Umbilical cord (tissue), 2 donors: ENCODE results near the gene KLRC4. TPM values are rescaled to one million over a fixed set of nuclear protein-coding genes. Genes with fewer than 3 reads are reported as not detected.
"Not testable (repeated sequence)": the region's sequence is repeated elsewhere in the genome, so short reads cannot be mapped to it uniquely, and the experiment has no call there.

ENCODE experiments used
- DNase-seq: peaks from one replicate; pipeline ENCODE4 v3.0.0-alpha.2; 2015; ENCODE audit warnings: low spot score
- total RNA-seq: library from RNA; depleted of rRNA; stranded (reverse); fragments of >200 nt; gene quantifications from one replicate; pipeline ENCODE4 v1.2.3, GENCODE V29; 2014; ENCODE audit warnings: low replicate concordance; ENCODE audit not compliant: insufficient read depth

KLRC4 gene
- total RNA-seq, 1 donor from 2014 or later, result 12.8 TPM

DNA sequence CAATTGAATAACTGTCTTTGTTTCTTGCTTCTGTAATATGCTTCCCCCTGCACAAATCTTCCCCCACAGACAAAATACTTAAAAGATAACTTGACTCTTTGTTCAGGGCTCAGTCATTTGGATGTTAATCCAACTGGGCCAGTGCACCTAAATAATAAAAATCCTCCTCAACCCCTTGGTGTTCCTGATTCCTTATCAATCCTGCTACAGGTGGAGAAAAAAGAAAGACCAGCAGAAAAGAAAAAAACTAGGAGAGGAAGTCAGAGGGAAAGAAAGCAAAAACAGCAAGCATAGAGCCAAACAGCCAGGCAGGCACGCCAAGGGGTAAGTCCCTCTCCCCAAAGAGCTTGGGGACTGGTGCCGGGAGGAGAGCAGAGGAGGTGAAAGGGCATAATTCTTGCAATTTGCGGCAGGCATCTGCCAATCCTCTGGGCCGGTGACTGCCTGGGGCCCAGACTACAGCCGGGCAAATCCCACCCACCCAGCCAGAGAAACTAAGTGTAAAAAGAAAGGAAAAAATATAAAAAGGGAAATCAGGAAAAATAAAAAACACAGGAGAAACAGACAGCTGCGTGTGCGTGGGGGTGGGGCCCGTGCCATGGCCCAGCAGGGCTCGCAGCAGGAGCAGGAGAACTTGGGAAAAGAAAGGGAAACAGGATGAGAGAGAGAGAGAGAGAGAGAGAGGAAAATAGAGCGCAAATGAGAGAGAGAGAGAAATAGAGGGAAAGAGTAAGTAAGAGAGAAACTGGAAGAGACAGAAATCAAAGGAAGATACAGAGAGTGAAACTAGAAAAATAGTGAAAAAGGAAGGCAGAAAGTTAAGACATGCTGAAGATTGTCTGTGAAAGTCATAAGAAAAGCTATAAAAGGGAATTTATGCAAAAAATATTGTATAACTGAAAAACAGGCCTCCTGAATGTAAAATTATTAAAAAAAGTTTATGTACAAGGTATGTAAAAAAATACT lies 41.1 kb downstream of the KLRC4 start:
- no peak for DNase-seq

DNA sequence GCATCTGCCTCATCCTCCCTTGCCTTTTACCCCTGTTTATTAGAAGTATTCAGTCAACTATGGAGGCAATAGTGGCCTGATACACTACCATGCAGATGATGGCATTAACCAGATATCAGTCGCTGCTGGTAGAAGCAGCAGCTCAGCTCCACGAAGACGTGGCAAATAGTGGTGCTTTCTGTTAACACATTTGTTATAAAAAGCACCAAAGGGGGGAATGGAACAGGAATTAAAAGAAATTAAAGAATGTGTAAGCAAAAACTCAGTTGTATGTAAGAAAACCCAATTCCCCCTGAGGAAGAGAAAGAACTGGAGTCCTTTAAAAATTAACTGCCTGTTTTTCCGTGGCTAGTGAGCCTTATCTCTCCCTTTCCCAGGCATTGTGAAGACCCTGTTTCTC lies 41.8 kb downstream of the KLRC4 start:
- DNase-seq, result not testable (repeated sequence)

DNA sequence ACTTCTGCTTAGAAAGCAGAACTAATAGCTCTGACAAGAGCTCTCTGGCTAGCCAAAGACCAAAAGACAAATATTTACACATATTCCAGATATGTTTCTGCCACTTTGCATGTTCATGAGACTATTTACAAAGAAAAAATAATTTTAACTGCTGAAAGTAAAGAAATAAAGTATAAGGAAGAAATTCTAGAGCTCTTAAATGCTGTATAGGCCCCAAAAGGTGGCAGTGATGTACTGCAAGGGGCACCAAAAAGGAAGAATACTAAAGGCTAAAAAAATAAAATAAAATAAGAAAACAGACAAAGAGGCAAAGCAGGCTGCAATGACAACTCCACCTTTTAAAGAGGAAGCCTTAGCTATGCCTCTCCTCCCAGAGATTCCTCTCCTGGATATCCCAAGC lies 42.7 kb downstream of the KLRC4 start:
- peak; percentile 52 for DNase-seq

DNA sequence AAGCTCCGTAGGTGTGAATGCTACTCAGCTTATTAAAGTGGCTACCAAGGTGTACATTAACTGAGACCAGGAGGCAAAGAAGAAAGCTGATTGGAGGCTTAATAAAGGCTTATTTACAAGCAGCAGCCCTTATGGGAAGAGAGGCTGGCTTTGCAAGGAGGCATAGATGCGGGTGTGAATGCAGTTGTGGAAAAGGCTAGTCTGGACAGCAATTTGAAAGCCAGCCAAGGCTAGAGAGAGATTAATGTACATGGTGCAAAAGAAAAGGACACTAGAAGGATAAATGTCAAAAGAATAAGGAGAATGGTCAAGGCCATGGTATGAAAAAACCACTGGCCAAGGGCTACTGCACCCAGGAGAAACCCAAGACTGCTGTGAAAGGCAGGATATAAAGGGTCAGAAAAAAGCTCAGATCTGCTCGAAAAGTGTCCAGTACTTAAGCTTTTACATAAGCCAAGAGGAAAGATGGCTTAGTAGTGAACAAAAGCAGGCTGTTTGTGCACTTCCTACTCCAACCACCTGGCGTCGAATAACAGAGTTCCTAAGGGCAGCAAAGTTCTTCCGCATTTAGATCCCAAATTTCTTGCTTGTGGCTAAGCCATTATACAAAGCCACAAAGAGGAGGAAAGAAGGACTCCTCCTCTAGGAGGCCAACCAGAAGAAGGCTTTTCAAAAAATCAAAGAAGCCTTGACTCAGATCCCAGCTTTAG lies 43.7 kb downstream of the KLRC4 start:
- DNase-seq, result peak; percentile 29

DNA sequence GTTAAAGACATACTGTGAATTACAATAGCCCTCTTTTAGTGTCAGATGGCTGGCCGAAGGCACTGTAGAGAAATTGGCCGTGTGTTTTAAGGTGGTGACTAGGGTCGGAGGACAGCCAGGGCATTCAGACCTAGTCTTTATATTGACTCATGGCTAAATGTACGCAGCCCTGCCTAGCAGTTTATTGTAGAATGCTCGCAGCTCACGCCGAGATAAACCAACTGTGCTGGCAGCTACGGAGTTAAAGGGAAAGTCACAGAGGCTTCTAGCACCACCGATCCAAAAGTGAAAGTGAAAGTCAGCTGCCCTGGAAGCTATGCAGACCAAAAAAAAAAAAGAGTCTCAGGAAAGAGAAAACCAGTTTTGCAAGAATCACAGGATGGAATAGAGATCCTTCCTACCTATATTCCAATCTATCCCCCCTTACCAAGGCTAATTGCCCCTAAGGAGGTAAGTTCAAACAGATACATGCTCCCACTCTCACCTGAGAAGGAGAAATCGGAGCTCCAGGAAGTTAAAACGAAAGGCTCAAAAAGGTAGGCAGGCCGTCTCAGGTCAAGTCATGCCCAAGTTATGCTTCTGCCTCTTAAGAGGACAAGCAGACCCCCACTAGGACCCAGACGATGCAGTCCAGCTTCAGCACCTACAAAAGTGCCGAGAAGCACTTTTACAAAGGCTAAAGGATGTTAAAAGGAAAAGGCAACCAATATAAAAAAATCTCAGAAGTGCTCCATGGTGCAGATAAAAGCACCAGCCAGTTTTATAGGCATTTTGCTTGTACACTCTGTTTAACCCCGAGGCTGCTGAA lies 44.5 kb downstream of the KLRC4 start:
- peak; percentile 95 for DNase-seq

DNA sequence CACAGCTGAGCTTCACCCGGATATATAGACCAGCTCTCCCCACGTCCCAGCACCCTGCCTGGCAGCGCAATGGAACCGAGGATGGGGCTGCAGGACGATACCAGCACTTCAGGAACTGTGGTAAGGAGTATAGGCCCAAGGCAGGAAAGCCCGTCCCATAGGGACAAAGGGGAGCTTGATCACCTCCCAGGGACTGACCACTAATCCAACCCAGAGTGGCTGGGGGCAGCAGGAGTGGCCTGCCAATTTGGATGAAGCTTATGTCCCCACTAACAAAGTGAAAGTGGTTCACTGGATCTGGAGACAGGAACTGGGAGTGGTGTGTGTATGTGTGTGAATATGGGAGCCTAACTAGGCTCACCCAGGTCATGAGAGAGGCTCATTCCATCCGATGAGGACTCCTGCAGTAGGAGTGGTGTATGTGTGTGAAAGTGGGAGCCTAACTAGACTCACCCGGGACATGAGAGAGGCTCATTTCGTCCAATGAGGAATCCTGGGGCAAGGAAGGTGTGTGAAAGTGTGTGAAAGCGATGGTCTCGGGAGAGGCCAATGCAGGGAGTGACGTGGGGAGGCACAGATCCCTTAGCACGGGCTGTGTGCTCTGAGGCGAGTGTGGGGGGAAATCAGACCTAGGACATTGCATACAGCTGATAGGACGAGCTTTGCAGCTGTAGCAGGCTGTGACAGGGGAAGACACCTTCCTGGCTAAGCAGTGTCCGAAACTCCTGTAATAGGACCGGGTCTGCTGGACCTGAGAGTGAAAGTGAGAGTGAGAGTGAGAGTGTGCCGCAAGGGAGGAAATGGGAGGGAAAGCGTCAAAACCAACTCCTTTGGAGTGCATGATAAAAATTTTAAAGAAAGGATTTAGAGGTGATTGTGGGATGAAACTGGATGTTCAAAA lies 45.4 kb downstream of the KLRC4 start:
- peak; percentile 80 for DNase-seq

DNA sequence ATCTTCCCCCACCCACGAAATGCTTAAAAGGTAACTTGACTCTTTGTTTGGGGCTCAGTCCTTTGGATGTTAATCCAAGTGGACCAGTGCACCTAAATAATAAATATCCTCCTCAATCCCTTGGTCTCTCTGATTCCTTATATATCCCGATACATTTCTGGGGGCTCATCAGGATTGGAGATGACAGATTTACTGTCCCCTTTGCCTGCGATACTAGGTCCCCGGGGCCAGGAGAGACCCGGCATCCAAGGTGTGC lies 46.0 kb downstream of the KLRC4 start:
- DNase-seq, result no peak

DNA sequence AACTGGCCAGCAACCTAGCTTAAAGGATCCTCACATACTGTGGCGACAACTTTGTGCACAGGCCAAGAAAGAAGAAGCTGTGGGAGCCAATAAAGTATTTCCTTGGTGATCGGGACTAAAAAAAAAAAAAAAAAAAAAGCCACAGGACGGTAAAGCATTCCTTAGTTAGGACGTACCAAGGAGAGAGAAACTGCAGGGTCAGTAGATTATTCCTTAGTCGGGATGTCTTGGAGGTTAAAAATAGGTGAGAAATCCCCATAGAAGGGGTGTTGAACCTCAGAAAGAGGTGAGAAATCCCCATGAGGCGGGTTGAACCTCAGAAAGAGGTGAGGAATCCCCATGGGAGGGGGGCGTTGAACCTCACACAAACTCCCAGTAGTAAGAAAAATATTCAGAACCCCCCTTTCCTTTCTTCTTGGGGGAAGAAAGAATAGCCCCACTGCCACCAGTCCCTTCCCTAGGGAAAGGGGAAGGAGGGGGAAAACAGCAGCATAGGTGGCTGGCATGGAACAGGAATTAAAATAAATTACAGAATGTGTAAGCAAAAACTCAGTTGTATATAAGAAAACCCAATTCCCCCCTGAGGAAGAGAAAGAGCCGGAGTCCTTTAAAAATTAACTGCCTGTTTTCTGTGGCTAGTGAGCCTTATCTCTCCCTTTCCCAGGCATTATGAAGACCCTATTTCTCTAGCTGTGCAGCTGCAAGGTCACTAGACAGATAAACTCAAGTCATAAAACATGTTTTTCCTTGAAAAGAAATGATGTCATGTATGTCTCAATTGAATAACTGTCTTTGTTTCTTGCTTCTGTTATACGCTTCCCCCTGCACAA lies 46.5 kb downstream of the KLRC4 start:
- DNase-seq, result peak; percentile 46

DNA sequence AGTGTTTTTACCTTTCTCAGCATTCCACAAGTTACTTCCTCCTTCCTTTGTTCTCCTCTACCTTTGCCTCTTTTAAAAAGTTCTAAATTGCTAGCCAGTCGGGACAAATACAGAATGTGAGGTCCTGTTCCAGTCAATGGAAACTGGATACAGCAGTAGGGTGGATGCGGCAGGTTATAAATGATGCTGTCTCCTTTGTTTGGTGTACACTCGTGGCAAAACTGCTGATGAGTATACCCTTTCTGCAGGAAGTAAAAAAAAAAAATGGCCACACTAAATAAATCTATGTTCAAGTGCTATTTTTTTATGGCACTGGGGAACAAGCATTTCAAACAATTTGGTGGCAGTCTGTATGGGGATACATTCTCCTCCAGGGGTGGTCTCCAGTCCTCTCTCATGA lies 47.2 kb downstream of the KLRC4 start:
- peak; percentile 5 for DNase-seq

DNA sequence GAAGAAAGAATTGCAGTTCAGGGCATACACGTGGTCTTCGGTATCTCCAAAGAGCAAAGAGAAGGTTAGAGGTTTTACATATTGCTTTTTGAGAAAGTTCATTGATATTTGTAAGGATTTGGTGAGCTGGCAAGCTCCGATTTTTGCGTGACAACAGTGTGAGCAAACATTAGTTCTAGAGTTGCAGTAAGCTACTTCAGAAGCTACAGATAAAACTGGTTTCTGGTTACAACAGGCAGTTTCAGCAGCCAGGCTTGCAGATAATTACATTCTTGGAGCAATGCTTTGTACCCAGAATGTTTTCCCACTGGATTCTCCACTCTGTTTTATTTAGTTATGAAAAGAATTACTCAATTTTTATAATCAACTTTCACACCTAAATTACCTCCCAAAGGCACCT lies 47.9 kb downstream of the KLRC4 start:
- peak; percentile 77 for DNase-seq

DNA sequence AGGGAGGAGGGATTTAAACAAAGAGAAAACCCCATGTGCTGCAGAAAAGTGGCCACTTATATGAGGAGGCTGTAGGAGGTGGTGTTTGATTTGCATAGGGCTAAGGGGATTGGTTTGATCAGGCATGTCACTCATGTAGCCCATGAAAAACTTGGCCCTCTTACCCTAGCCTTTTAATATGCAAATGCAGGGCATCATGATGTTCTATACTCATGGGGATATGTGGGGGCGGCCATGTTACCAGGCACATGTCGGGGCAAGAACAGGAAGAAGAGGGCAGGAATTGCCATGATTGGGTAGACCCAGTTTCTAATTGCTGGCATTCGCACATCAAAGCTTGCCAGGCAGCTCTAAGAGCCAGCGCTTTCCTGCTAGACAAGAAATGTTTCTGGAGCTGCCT lies 48.5 kb downstream of the KLRC4 start:
- peak; percentile 42 for DNase-seq

DNA sequence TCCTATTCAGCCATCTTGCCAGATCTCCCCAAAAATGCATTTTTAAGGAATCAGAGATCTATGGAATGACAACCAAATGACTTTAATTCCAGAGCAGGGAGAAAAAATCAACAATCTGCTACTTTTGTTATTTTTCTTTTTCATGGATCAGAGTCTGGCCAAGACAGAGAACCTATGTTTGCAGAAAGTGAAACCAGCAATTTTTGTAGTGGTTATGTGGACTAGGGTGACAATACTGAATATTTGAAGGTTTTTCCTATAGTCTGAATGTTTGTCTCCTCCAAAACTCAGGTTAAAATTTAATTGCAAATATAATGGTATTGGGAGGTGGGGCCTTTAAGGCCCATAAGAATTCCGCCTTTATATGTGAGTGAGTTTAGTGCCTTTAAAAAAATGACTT lies 50.6 kb downstream of the KLRC4 start:
- DNase-seq, result no peak

DNA sequence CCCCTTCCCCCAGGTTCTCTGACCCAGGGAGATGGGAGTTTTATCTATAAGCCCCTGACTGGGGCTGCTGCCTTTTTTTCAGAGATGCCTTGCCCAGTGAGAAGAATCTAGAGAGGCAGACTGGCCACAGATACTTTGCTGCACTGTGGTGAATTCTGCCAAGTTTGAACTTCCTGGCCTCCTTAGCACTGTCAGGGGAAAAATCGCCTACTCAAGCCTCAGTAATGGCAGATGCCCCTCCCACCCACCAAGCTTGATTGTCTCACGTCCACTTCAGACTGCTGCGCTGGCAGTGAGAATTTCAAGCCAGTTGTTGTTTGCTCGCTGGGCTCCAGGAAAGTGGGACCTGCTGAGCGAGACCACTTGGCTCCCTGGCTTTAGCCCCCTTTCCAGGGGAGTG lies 51.4 kb downstream of the KLRC4 start:
- DNase-seq, result no peak

Other genes starting within 250 kb of the KLRC4 start
- gene OLR1, start 237.6 kb downstream of the KLRC4 start, total RNA-seq, result 14.9 TPM
- gene TMEM52B, start 230.7 kb downstream of the KLRC4 start, total RNA-seq, result 0.48 TPM
- gene GABARAPL1, start 196.9 kb downstream of the KLRC4 start, total RNA-seq, result 69.1 TPM
- 5.1 TPM for gene KLRD1, start 101.9 kb downstream of the KLRC4 start, total RNA-seq
- 1.2 TPM for gene KLRK1, start 19.7 kb downstream of the KLRC4 start, total RNA-seq
- not detected for gene KLRC3, start 10.8 kb upstream of the KLRC4 start, total RNA-seq
- gene KLRC2, start 26.3 kb upstream of the KLRC4 start, total RNA-seq, result not detected
- 3.9 TPM for gene KLRC1, start 43.6 kb upstream of the KLRC4 start, total RNA-seq
- 3.9 TPM for gene EIF2S3B, start 96.1 kb upstream of the KLRC4 start, total RNA-seq
- gene MAGOHB, start 203.9 kb upstream of the KLRC4 start, total RNA-seq, result 29.1 TPM